Endometrial microvascular endothelial cells (primary cell): ENCODE measurements around the gene SRSF8. TPM values are rescaled to one million over a fixed set of nuclear protein-coding genes. Genes with fewer than 3 reads are reported as not detected.

ENCODE experiments used
- in situ Hi-C: cut with HindIII; loops from 2 replicates; pipeline ENCODE4 v1.10.0; 2017; ENCODE audit warnings: low sequenced_read_pairs, low pct_unique_long_range_greater_than_20kb; ENCODE audit errors: inconsistent ontology term
- total RNA-seq: library from RNA; depleted of rRNA; stranded (reverse); fragments of >200 nt; gene quantifications from one replicate; pipeline ENCODE4 v1.2.3, GENCODE V29; 2015; ENCODE audit errors: inconsistent ontology term

The SRSF8 gene
- total RNA-seq, 1 donor from 2014 or later = 33.1 TPM

- in situ Hi-C loops = no loop called here
Observed at GRCh38 chr11:95111923-95112540, 45.3 kb downstream of the SRSF8 start.

DNA sequence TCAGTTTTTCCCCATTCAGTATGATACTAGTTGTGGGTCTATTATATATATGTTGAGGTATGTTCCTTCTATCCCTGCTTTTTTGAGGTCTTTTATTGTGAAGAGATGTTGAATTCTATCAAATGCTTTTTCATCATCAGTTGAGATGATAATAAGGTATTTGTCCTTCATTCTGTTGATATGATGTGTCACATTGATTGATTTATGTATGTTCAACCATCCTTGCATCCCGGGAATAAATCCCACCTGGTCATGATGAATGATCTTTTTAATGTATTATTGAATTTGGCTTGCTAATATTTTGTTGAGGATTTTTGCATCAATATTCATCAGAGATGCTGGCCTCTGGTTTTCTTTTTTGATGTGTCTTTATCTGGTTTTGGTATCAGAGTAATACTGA, 48.9 kb downstream of the SRSF8 start:
- in situ Hi-C loops = no loop called here

DNA sequence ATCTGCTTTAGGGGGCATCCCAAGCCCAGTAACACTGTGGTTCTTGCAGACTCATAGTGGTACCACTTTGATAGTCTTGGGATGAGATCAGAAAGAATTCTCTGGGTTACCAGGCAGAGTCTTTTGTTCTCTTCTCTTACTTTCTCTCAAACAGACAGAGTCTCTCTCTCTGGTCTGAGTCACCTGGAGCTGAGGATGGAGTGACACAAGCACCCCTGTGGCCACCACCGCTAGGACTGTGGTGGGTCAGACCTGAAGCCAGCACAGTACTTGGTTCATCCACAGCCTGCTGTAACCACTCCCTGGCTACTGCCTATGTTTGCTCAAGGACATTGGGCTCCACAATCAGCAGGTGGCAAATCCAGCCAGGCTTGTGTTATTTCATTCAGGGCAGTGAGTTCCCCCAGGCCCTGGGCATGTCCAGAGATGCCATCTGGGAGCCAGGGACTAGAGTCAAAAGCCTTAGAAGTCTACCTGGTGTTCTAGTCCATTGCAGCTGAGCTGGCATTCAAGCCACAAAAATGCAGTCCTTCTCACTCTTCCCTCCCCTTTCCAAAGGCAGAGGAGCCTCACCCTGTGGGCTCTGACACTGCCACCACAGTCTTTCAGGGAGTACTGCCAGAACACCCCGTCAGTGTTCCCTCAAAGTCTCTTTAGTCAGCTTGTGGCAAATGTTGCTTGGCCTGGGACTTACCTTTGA, 52.8 kb downstream of the SRSF8 start:
- in situ Hi-C loops = no loop called here

Other genes starting within 250 kb of the SRSF8 start
- gene CWC15, start 93.4 kb upstream of the SRSF8 start, total RNA-seq = 42.7 TPM
- 2.3 TPM for gene KDM4D, start 93.2 kb upstream of the SRSF8 start, total RNA-seq
- gene KDM4E, start 41.7 kb upstream of the SRSF8 start, total RNA-seq = not detected
- gene KDM4F, start 17.5 kb upstream of the SRSF8 start, total RNA-seq = not detected
- gene ENDOD1, start 22.9 kb downstream of the SRSF8 start, total RNA-seq = 30.1 TPM
- 1.8 TPM for gene SESN3, start 164.3 kb downstream of the SRSF8 start, total RNA-seq